Measurements from ENCODE around the gene PGLYRP2.
"Not testable (repeated sequence)": the region's sequence is repeated elsewhere in the genome, so short reads cannot be mapped to it uniquely, and the experiment has no call there.

PGLYRP2 gene

GRCh38 chr19:15517778-15518177, 38.5 kb upstream of the PGLYRP2 start:
- H3K4me3 ChIP-seq (ENCODE audit: control insufficient read depth, low read depth, low read length) = no peak overlapping the region
- DNase-seq (ENCODE audit: low read depth) = no peak
- TF ChIP-seq CTCF (IDR thresholded peaks at IDR 0.05; ENCODE audit: control insufficient read depth, insufficient read depth, low read depth, low read length, missing control alignments) = no peak

GRCh38 chr19:15516363-15516762, 37.1 kb upstream of the PGLYRP2 start:
- TF ChIP-seq CTCF (IDR thresholded peaks at IDR 0.05; ENCODE audit: control insufficient read depth, insufficient read depth, low read depth, low read length, missing control alignments) = no peak
- H3K4me3 ChIP-seq (ENCODE audit: control insufficient read depth, low read depth, low read length) = no peak overlapping the region
- DNase-seq (ENCODE audit: low read depth) = no peak

GRCh38 chr19:15515227-15515625, 35.9 kb upstream of the PGLYRP2 start:
- H3K4me3 ChIP-seq (ENCODE audit: control insufficient read depth, low read depth, low read length); DNase-seq (ENCODE audit: low read depth): not testable (repeated sequence)

- DNase-seq (ENCODE audit: low read depth) = no peak
- no peak overlapping the region for H3K4me3 ChIP-seq (ENCODE audit: control insufficient read depth, low read depth, low read length)
- no peak for TF ChIP-seq CTCF (IDR thresholded peaks at IDR 0.05; ENCODE audit: control insufficient read depth, insufficient read depth, low read depth, low read length, missing control alignments)
These were observed 32.5 kb upstream of the PGLYRP2 start for GRCh38 chr19:15511671-15512424.

- no peak for DNase-seq (ENCODE audit: low read depth)
- no peak within 1 kb of the TSS for H3K4me3 ChIP-seq (ENCODE audit: control insufficient read depth, low read depth, low read length)
- TF ChIP-seq CTCF (IDR thresholded peaks at IDR 0.05; ENCODE audit: control insufficient read depth, insufficient read depth, low read depth, low read length, missing control alignments) = no peak
These were observed 28.9 kb upstream of the PGLYRP2 start, which contains the start of gene CYP4F22 for GRCh38 chr19:15508035-15508710. Gene CYP4F22, plus strand, starts transcription at chr19:15508525. Its CDS starts 16,812 bp downstream, at chr19:15525337.

- TF ChIP-seq CTCF (IDR thresholded peaks at IDR 0.05; ENCODE audit: control insufficient read depth, insufficient read depth, low read depth, low read length, missing control alignments) = no peak
- no peak overlapping the region for H3K4me3 ChIP-seq (ENCODE audit: control insufficient read depth, low read depth, low read length)
- DNase-seq (ENCODE audit: low read depth) = no peak
These were observed 28.1 kb upstream of the PGLYRP2 start for GRCh38 chr19:15507068-15508034.
